NCI-H510A treated with DMSO at 0.1 percent for 48 hours (cell line): ENCODE measurements around the gene ARHGAP40.

ENCODE experiments used
- DNase-seq: peaks from one replicate; lab custom pipeline; 2025; lab: John Stamatoyannopoulos, UW

ARHGAP40 gene

GRCh38 chr20:38651562-38651961 is 50.0 kb downstream of the ARHGAP40 start:
- no peak for DNase-seq

DNA sequence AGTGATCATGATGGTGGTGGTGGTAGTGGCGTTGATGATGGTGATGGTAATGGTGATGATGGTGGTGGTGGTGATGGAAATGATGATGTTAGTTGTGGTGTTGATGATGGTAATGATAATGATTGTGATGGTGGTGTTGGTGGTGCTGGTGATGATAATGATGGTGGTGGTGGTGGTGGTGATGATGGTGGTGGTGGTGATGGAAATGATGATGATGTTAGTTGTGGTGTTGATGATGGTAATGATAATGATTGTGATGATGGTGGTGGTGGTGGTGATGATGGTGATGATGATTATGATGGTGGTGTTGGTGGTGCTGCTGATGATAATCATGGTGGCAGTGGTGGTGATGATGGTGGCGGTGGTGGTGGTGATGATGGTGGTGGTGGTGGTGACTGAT is 51.4 kb downstream of the ARHGAP40 start:
- no peak for DNase-seq

DNA sequence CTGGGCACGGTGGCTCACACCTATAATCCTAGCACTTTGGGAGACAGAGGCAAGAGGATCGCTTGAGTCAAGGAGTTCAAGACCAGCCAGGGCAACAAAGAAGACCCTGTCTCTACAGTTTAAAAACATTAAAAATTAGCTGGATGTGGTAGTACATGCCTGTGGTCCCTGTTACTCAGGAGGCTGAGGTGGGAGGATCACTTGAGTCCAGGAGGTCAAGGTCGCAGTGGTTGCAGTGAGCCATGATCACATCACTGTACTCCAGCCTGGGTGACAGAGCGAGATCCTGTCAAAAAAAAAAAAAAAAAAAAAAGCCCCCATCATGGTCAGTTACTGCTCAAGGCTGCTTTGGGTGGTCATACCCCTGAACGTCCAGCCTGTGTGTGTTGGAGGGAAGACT is 55.8 kb downstream of the ARHGAP40 start:
- DNase-seq: no peak

- peak; percentile 48 for DNase-seq
Measured at GRCh38 chr20:38658879-38659596, 57.4 kb downstream of the ARHGAP40 start.

DNA sequence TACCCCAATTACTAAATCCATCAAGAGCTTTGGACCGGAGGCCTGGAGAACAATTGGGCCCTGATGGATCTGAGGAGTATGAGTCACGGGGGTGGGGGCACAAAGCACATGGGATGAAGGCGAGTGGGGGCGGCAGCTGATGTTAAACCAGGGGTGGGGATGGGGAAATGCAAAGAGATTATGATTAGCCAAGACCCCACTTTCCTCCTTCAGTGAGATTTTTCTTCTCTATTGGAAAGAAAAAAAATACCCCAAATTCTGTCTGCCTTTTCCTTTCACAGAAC is 57.9 kb downstream of the ARHGAP40 start:
- DNase-seq: no peak

- no peak for DNase-seq
Measured at GRCh38 chr20:38660429-38660828, 58.8 kb downstream of the ARHGAP40 start.

- no peak for DNase-seq
Measured at GRCh38 chr20:38663660-38664059, 62.1 kb downstream of the ARHGAP40 start.

- no peak for DNase-seq
Measured at GRCh38 chr20:38664284-38664683, 62.7 kb downstream of the ARHGAP40 start.

DNA sequence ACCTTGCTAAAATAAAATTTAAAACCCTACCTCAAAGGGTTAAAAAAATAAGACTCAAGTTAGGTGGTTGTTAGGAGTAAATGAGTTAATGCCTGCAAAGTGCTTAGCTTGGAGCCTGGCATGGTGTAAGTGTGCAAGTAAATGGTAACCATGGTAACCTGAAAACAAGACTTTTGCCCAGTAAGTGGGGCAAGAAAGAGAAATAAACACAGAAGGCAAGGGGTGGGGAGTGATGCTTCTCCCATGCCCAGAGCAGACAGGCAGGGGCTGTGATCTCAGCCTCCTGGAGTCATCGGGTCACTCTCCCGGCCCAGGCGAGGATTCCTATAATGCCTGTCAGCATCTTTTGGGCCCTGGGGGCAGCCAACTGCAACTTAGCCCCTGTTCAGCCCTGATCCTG is 63.5 kb downstream of the ARHGAP40 start:
- no peak for DNase-seq

- no peak for DNase-seq
Measured at GRCh38 chr20:38665506-38666285, 64.1 kb downstream of the ARHGAP40 start.

DNA sequence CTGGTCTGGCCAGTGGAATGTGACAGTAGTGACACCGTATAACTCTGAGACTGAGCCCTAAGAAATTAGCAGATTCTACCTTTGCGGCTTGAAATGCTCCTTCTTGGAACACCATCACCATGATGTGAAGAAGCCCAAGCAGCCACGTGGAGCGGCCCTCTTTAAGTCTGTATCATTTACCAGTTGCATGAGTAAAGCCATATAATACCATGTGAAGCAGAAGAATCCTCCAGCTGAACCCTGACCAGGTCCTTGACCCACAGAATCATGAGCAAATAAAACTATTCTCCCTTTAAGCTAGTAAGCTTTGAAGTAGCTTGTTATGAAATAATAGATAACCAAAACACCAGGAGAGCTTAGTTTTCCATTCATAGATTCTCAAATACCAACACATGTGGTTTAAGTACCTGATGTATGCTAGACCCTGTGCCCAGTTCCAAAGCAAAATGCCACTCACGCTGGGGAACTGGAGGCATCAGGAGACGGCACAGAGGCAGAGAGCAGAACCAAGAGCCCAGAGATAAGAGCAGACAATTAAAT is 65.9 kb downstream of the ARHGAP40 start:
- no peak for DNase-seq

- no peak for DNase-seq
Measured at GRCh38 chr20:38669688-38670087, 68.1 kb downstream of the ARHGAP40 start.

- no peak for DNase-seq
Measured at GRCh38 chr20:38670786-38671185, 69.2 kb downstream of the ARHGAP40 start.

DNA sequence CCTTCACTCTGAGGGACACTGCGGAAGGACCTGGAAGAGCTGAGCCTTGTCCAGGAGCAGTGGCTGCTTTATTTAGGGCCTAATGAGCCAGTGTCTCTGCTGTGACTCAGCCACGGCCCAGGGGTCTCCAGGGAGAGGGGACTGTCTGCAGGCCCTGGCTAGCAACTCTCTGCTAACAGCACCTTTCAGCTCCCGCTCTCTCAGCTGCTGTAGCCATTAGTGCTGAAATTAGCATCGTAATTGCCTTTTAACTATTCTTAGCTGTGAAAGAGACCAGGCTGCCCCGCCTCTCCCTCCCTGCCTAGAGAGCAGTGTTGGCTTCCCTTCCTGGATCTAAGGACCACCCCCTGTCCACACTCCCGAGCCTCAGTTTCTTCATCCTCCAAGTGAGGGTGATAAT is 69.6 kb downstream of the ARHGAP40 start:
- DNase-seq: no peak

- DNase-seq: no peak
Measured at GRCh38 chr20:38671701-38672292, 70.2 kb downstream of the ARHGAP40 start.

- DNase-seq: no peak
Measured at GRCh38 chr20:38672504-38672903, 70.9 kb downstream of the ARHGAP40 start.

DNA sequence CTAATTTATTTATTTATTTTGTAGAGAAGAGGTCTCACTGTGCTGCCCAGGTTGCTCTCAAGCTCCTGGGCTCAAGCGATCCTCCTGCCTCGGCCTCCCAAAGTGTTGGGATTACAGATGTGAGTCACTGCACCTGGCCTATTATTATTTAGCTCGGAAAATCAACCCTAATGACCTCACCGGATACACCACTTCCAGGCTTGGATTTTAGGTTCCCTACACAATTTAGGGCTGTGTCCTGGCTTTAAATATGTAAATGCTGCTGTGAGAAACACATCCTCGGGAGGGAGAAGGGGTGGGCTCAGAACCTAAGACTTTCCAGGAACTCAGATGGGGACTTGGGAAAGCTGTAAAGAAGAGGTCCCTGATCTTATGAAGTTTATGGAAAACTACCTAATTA is 71.7 kb downstream of the ARHGAP40 start:
- no peak for DNase-seq

DNA sequence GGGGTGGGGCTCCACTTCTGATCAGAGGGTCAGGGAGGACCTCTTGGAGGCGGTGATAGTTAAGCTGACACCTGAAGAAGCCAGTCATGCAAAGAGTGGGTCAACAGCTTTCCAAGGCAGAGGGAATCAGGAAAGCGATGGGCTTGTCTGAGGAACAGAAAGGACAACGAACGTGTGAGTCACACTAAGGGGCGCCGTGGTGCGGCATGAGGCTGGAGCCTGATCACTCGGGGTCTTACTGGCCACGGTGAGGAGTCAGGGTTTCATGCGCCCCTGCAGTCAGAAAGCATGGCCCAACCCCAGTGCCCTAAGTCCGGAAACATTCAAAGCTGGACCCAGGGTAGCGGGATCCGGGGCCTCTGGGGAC is 72.1 kb downstream of the ARHGAP40 start:
- DNase-seq: peak; percentile 31

DNA sequence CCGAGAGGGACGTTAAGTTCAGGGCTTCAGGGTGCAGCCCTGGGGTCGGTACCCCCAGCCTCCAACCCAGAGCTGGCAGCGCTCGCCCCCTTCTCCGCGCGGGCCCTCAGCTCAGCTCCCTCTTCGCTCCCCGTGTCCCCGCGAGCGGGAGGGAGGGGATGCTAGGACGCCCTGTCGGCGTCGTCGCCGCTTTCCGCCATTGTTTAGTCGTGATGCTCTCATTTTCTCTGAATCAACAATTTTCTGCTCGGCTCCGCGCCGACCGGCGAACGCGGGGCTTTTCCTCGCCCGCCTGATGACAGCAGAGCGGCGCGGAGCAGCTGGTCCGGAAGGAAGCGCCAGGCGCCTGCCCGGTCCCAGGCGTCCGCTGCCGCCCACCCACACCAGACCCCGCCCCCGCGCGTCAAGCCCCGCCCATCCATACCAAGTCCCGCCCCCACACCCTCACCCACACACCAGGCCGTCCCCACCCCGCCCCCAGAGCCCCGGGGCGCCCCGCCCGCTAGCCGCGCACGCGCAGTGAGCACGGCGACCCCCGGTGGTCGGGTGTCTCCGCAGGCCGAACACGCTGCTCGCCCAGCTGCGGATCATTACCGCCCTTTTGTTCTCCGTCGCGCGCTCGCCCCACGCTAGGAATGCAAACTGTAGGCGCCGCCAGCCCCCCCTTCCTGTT is 72.6 kb downstream of the ARHGAP40 start:
- DNase-seq: no peak

GRCh38 chr20:38674765-38675133 is 73.1 kb downstream of the ARHGAP40 start:
- no peak for DNase-seq

DNA sequence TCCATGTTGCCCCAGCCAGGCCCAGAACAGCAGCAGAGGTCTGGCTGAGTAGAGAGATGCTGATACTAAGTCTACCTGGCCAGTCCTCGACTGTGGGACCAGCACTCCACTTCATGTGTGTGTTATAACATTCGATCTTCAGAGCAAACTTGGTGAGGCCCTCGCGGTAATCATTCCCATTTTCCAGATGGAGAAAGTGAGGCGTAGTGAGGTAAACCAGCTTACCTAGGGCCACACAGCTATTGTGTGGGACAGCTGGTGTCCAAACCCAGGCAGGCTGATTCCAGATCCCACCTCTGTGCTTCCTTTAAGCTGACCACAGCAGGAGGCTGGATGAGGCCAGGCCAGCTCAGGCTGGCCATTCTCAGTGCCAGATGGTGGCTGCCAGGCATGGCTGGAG is 75.0 kb downstream of the ARHGAP40 start:
- no peak for DNase-seq

- DNase-seq: no peak
Measured at GRCh38 chr20:38680500-38681306, 79.1 kb downstream of the ARHGAP40 start.
